SK-MEL-5 (cell line): ENCODE measurements around the gene RILPL1. TPM values are rescaled to one million over a fixed set of nuclear protein-coding genes. Genes with fewer than 3 reads are reported as not detected.
"Not testable (repeated sequence)": the region's sequence is repeated elsewhere in the genome, so short reads cannot be mapped to it uniquely, and the experiment has no call there.

ENCODE experiments used
- DNase-seq: peaks from one replicate; pipeline ENCODE4 v3.0.0-alpha.2; 2016; ENCODE audit warnings: low read depth, low spot score
- in situ Hi-C: cut with HindIII; loops from 2 replicates; pipeline ENCODE4 v1.10.0; 2016; ENCODE audit warnings: low sequenced_read_pairs, high pct_unique_total_duplicates, low pct_unique_long_range_greater_than_20kb
- polyA plus RNA-seq, 2 experiments: library from polyadenylated mRNA; depleted of rRNA; stranded (reverse); fragments of >200 nt; gene quantifications; 2 replicates each; pipeline ENCODE4 v1.2.3, GENCODE V29; 2015
- total RNA-seq: library from RNA; depleted of rRNA; stranded (reverse); fragments of >200 nt; shearing (Covaris generic); gene quantifications from 2 replicates; pipeline ENCODE4 v1.2.3, GENCODE V29; 2014; rRNA removed

The RILPL1 gene
- total RNA-seq: 11.3 and 16.5 TPM in 2 replicates
- 13.1 and 13.7 TPM in 2 replicates for polyA plus RNA-seq (2015; cell fraction: cytosol; rRNA removed)
- polyA plus RNA-seq (2015; cell fraction: nucleus; rRNA removed): 46.9 and 57.4 TPM in 2 replicates

- in situ Hi-C loops: no loop called here
- DNase-seq: peak; percentile 72
Observed at GRCh38 chr12:123533672-123534643, at the start of gene RILPL1. Gene RILPL1, minus strand, starts transcription at chr12:123533719. Its CDS starts 237 bp downstream, at chr12:123533482.

- in situ Hi-C loops: no loop called here
Observed at GRCh38 chr12:123580772-123581171, 47.3 kb upstream of the RILPL1 start.

GRCh38 chr12:123578829-123579228 lies 45.3 kb upstream of the RILPL1 start:
- in situ Hi-C loops, DNase-seq: not testable (repeated sequence)

More at GRCh38 chr12:123580772-123581171, 47.3 kb upstream of the RILPL1 start:
- no peak for DNase-seq

GRCh38 chr12:123578243-123578642 lies 44.7 kb upstream of the RILPL1 start:
- in situ Hi-C loops: no loop called here
- no peak for DNase-seq

- DNase-seq: no peak
- in situ Hi-C loops: no loop called here
Observed at GRCh38 chr12:123576611-123577010, 43.1 kb upstream of the RILPL1 start.

GRCh38 chr12:123573870-123574269 lies 40.4 kb upstream of the RILPL1 start:
- no peak for DNase-seq
- in situ Hi-C loops: no loop called here

- in situ Hi-C loops: no loop called here
- DNase-seq: no peak
Observed at GRCh38 chr12:123572391-123572790, 38.9 kb upstream of the RILPL1 start.

- in situ Hi-C loops: no loop called here
- DNase-seq: peak; percentile 79
Observed at GRCh38 chr12:123571343-123571813, 37.9 kb upstream of the RILPL1 start.

GRCh38 chr12:123559468-123559867 lies 25.9 kb upstream of the RILPL1 start:
- in situ Hi-C loops: no loop called here
- no peak for DNase-seq

- in situ Hi-C loops: not testable (repeated sequence)
Observed at GRCh38 chr12:123558487-123558886, 25.0 kb upstream of the RILPL1 start.

GRCh38 chr12:123554843-123555242 lies 21.3 kb upstream of the RILPL1 start:
- DNase-seq, in situ Hi-C loops: not testable (repeated sequence)

More at GRCh38 chr12:123558487-123558886, 25.0 kb upstream of the RILPL1 start:
- DNase-seq: not testable (repeated sequence)

GRCh38 chr12:123554136-123554535 lies 20.6 kb upstream of the RILPL1 start:
- in situ Hi-C loops, DNase-seq: not testable (repeated sequence)

- in situ Hi-C loops: no loop called here
- no peak for DNase-seq
Observed at GRCh38 chr12:123550700-123551099, 17.2 kb upstream of the RILPL1 start.

- in situ Hi-C loops: no loop called here
- DNase-seq: no peak
Observed at GRCh38 chr12:123548107-123548506, 14.6 kb upstream of the RILPL1 start.

GRCh38 chr12:123546281-123546680 lies 12.8 kb upstream of the RILPL1 start:
- in situ Hi-C loops: no loop called here
- no peak for DNase-seq

- no peak for DNase-seq
- in situ Hi-C loops: no loop called here
Observed at GRCh38 chr12:123543541-123543940, 10.0 kb upstream of the RILPL1 start.

GRCh38 chr12:123540899-123541662 lies 7.6 kb upstream of the RILPL1 start:
- no peak for DNase-seq
- in situ Hi-C loops: no loop called here

GRCh38 chr12:123535952-123536351 lies 2.4 kb upstream of the RILPL1 start:
- in situ Hi-C loops: not testable (repeated sequence)

More at GRCh38 chr12:123535952-123536351, 2.4 kb upstream of the RILPL1 start:
- not testable (repeated sequence) for DNase-seq
